GOT3 (cell line): ENCODE results near the gene HOXD1.

Experiments used
- DNase-seq: peaks from one replicate; lab custom pipeline; 2025; ENCODE audit warnings: mixed read lengths; lab: John Stamatoyannopoulos, UW

HOXD1 gene

GRCh38 chr2:176165370-176166050 lies 23.0 kb upstream of the HOXD1 start:
- DNase-seq: no peak

DNA sequence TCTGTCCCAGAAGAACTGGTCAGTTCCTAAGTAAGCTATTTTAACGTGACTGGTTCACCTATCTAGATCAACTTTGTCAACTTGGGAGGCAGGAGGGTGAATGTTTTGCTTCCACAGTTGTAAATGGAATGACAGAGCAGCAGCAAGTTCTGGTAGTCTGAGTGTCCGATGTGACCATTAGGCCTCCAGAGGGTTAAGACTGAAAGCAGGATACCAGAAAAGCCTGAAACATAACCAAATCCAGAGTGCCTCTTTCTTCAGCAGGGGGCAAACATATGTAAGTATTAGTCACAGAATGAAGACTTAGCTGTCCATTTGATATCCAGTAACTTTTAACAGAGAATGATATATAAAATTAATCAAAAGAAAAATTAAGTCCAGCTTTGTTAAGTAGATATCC lies 22.2 kb upstream of the HOXD1 start:
- DNase-seq: no peak

DNA sequence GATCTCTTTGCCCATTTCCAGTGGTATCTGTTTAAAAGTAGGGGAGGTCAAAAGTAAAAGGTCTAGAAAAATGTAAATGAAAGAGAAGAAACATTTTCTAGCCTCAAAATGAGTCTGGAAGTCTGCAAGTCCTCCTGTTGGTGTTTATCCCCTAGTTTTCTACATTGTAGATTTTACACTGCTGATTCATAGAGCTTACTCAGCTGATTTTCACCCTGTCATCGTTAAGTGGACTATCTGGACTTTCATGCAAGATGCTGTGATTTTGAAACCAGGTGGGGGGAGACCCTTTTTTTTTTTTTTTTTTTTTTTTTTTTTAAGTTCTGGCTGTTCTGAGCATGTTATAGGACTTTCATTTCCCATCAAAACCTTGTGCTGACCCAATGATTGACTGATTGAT lies 21.1 kb upstream of the HOXD1 start:
- no peak for DNase-seq

- DNase-seq: no peak
Observed at GRCh38 chr2:176169181-176169580, 19.3 kb upstream of the HOXD1 start.

DNA sequence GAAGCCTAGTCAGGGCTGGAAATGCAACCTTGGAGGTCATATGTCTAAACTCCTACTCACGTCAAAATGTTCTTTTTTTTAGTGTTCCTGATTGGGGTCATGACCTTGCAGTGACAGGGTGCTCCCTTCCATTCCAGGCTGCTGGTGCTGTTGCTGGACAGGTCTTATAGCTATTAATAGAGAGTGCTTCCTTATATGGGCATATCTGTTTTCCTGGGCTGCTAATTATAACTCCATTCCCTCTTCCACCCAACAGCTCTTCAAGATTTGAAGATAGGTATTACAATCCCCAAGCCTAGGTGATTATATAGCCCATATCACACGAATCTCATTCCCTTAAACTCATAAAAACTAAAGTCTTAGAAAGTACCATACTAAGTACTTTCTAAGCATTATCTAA lies 18.8 kb upstream of the HOXD1 start:
- DNase-seq: no peak

- no peak for DNase-seq
Observed at GRCh38 chr2:176170602-176171305, 17.7 kb upstream of the HOXD1 start.

GRCh38 chr2:176171351-176172006 lies 17.0 kb upstream of the HOXD1 start:
- no peak for DNase-seq

DNA sequence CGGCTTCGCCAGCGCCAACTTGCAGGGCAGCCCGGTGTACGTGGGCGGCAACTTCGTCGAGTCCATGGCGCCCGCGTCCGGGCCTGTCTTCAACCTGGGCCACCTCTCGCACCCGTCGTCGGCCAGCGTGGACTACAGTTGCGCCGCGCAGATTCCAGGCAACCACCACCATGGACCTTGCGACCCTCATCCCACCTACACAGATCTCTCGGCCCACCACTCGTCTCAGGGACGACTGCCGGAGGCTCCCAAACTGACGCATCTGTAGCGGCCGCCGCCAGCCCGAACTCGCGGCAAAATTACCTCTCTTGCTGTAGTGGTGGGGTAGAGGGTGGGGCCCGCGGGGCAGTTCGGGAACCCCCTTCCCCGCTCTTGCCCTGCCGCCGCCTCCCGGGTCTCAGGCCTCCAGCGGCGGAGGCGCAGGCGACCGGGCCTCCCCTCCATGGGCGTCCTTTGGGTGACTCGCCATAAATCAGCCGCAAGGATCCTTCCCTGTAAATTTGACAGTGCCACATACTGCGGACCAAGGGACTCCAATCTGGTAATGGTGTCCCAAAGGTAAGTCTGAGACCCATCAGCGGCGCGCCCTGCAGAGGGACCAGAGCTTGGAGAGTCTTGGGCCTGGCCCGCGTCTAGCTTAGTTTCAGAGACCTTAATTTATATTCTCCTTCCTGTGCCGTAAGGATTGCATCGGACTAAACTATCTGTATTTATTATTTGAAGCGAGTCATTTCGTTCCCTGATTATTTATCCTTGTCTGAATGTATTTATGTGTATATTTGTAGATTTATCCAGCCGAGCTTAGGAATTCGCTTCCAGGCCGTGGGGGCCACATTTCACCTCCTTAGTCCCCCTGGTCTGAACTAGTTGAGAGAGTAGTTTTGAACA lies 16.2 kb upstream of the HOXD1 start:
- no peak for DNase-seq

DNA sequence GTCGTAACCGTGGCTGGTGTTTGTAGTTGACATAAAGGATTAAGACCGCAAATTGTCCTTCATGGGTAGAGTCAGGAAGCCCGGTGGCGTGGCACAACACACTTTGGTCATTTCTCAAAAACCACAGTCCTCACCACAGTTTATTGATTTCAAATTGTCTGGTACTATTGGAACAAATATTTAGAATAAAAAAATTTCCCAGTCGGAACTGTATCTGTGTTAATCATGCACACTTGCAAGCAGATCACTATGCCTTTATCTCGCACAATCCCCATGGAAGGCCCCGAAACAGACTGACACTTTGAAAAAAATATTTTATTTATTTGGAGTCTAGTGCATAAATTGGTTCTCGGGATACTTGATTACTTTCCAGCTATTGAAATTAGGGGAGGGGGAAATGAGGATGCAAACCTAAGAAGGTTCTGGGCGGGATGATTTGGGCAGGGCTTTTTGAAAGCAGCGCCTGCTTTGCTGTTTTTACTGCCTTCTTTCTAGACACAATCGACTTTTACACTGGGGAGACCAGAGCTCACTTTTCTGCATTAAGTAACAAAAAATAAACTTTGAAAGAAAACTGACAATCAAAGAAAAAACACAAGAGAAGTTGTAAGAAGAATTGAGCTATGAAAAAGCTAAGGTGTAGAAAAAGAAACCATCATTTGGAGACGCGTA lies 15.4 kb upstream of the HOXD1 start:
- no peak for DNase-seq

- no peak for DNase-seq
Observed at GRCh38 chr2:176173567-176174381, 14.7 kb upstream of the HOXD1 start.

DNA sequence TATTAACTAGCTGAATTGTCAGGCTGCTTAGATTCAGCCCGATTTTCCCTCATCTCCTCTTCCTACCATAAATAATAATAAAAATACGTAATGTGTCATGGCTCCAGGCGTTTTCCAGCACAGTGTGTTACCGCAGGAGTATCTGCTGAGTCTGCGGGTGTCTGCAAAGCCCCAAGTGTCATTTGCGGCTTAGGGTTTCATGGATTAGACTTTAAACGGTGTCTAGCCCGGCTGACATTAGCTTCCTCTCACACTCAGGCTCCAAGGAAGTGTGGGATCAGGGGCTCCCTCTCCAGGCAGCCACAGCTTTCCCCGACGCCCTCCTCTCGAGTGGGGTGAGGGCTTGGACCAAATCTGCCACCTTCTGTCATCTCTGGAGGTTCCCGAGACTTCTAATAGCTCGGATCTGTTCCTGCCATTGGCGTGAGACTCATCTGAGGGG lies 14.1 kb upstream of the HOXD1 start:
- DNase-seq: no peak

- no peak for DNase-seq
Observed at GRCh38 chr2:176174824-176175708, 13.4 kb upstream of the HOXD1 start.

GRCh38 chr2:176175709-176176607 lies 12.5 kb upstream of the HOXD1 start:
- DNase-seq: no peak

DNA sequence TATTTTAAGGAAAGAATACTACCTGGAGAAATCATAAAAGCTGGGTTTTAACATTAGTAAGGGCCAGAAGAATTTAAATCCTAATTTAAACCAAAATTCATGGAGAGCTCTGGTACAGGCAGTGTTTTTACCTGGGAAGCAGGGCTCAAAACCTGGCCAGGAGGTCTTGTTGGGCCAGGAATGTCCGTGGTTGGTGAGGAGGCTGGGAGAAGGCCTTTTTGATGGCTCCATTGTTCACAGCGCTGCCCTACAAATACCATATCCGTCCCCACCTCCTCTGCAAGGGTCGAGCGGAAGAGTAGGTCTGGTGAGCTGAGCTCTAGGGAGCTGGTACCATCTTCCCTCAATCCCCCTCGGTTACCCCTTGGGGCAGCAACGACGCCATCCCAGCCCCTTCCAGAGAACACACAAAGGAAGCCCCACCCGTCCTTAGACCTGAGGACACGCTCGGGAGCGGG lies 10.9 kb upstream of the HOXD1 start:
- no peak for DNase-seq

DNA sequence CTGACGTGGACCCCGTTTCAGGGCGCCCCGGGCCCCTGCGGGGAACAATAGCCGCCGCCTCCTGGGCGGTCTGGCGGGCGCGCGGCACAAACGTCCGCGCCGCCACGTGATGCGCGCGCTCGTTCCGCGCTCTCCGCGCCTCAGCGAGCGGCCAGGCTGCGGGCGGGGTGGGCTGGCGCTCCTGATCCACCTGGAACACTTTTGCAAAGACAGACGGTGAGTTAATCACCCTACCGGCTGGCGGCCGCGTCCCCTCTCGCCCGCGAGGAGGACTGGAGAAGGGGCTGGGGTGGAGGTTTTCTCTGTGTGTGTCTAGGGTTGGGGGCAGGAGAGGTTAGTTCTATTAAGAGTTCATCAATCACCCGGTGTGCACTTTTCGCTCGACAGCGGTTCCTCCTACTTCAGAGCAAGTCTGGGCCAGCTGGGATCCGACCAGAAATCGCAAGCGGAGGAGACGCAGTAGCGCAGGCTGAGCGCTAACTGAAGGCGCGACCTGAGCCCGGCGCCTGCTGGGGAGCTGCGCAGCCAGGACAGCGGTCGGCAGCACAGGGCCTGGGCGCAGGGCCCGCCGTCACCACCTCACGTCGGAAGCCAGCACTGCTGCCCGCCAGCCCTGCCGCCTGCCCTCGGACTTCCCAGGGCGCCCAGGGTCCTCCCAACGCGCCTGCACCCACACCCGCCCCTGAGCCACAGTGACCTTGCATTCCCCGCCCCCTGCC lies 10.3 kb upstream of the HOXD1 start:
- no peak for DNase-seq

DNA sequence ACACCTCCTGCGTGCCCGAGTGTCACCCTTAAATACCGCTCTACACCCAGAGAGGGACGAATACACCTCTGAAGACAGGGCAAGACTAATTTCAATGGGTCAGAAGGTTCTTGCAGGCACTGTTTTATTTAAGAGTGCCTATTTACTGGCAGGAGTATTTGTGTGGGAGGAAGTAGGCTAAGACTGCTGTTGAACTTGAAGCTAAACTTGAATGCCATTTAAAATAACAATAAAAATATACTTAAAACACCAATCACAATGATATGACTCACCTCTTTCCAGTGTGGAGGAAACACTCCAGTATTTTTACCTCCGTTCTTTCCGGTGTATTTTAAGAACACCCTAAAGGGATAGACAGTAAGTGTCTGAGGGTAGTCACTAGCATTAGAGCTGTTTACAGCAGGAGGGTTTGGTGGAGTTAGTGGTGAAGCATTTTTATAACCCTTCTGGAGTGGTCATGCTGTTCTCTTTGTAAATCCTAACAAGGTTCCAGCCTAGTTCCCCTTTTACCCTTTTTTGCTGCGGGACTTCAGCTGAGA lies 9.6 kb upstream of the HOXD1 start:
- no peak for DNase-seq

DNA sequence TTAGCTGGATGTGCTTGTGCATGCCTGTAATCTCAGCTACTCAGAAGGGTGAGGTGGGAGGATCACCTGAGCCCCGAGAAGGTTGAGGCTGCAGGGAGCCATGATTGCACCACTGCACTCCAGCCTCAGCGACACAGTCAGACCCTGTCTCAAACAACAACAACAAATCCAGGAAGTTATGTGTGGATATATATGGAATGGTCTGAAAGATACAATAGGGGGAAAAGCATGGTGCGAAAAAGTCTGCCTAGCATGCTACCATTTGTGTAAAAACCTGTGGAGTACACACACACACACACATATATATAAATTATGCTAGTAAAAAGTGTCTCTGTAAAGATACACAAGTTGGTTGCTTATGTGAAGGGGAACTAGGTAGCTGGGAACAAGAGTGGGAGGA lies 6.9 kb upstream of the HOXD1 start:
- DNase-seq: no peak

- DNase-seq: no peak
Observed at GRCh38 chr2:176182671-176183070, 5.8 kb upstream of the HOXD1 start.
